HG03135 (cell line): ENCODE measurements around the gene DKK3.

Experiments
- ATAC-seq: cut with Tn5 transposase; IDR thresholded peaks from one replicate; pipeline ENCODE4 v1.9.1; 2021; ENCODE audit warnings: mild to moderate bottlenecking, moderate library complexity; ENCODE audit not compliant: unreplicated experiment

DKK3 gene

GRCh38 chr11:12006552-12007229, 1.7 kb downstream of the DKK3 start:
- ATAC-seq = no peak

GRCh38 chr11:12005476-12005875, 3.0 kb downstream of the DKK3 start:
- ATAC-seq = no peak

- no peak for ATAC-seq
Measured at GRCh38 chr11:12005061-12005460, 3.4 kb downstream of the DKK3 start.

GRCh38 chr11:12003815-12004214, 4.6 kb downstream of the DKK3 start:
- ATAC-seq = no peak

GRCh38 chr11:12003336-12003735, 5.1 kb downstream of the DKK3 start:
- ATAC-seq = no peak

GRCh38 chr11:12001186-12001585, 7.2 kb downstream of the DKK3 start:
- ATAC-seq = no peak

- no peak for ATAC-seq
Measured at GRCh38 chr11:11998091-11998781, 10.2 kb downstream of the DKK3 start.

GRCh38 chr11:11997049-11997322, 11.4 kb downstream of the DKK3 start:
- no peak for ATAC-seq

GRCh38 chr11:11996321-11997048, 11.9 kb downstream of the DKK3 start:
- no peak for ATAC-seq

GRCh38 chr11:11995601-11996000, 12.8 kb downstream of the DKK3 start:
- ATAC-seq = no peak

GRCh38 chr11:11993839-11994238, 14.6 kb downstream of the DKK3 start:
- ATAC-seq = no peak

GRCh38 chr11:11992257-11993212, 15.9 kb downstream of the DKK3 start:
- no peak for ATAC-seq

- no peak for ATAC-seq
Measured at GRCh38 chr11:11989774-11990744, 18.4 kb downstream of the DKK3 start.

GRCh38 chr11:11988681-11989261, 19.7 kb downstream of the DKK3 start:
- no peak for ATAC-seq

GRCh38 chr11:11988099-11988651, 20.3 kb downstream of the DKK3 start:
- no peak for ATAC-seq

- no peak for ATAC-seq
Measured at GRCh38 chr11:11987503-11988022, 20.9 kb downstream of the DKK3 start.

- no peak for ATAC-seq
Measured at GRCh38 chr11:11985954-11986949, 22.2 kb downstream of the DKK3 start.
